Parathyroid adenoma (tissue), 2 donors: ENCODE data around the gene MED8.
A peak's percentile ranks its signal among the peaks of the same experiment; 100 is the strongest.

Experiments used
- H2AFZ ChIP-seq: fragments of 300-600 bp; sonication (generic); one replicate; pipeline ENCODE4 v1.7.0; 2017; ENCODE audit warnings: antibody characterized with exemption, mild to moderate bottlenecking
- H3K27ac ChIP-seq: fragments of 300-600 bp; sonication (generic); one replicate; pipeline ENCODE4 v1.7.0; 2017
- H3K27me3 ChIP-seq: fragments of 300-600 bp; sonication (generic); one replicate; pipeline ENCODE4 v1.7.0; 2017; ENCODE audit warnings: low read length; ENCODE audit not compliant: control insufficient read depth, insufficient read depth
- H3K36me3 ChIP-seq: fragments of 300-600 bp; sonication (generic); one replicate; pipeline ENCODE4 v1.7.0; 2017; ENCODE audit warnings: low read length; ENCODE audit not compliant: control insufficient read depth, insufficient read depth
- H3K4me1 ChIP-seq: fragments of 300-600 bp; sonication (generic); one replicate; pipeline ENCODE4 v1.7.0; 2017; ENCODE audit warnings: control low read depth
- H3K4me2 ChIP-seq: fragments of 300-600 bp; sonication (generic); one replicate; pipeline ENCODE4 v1.7.0; 2017; ENCODE audit warnings: low read length
- H3K4me3 ChIP-seq: fragments of 300-600 bp; sonication (generic); one replicate; pipeline ENCODE4 v1.7.0; 2017; ENCODE audit warnings: low read depth, low read length
- H3K79me2 ChIP-seq: fragments of 300-600 bp; sonication (generic); one replicate; pipeline ENCODE4 v1.7.0; 2017; ENCODE audit warnings: control low read depth
- H3K9ac ChIP-seq: fragments of 300-600 bp; sonication (generic); one replicate; pipeline ENCODE4 v1.7.0; 2017; ENCODE audit warnings: mild to moderate bottlenecking
- H3K9me3 ChIP-seq: fragments of 300-600 bp; sonication (generic); one replicate; pipeline ENCODE4 v1.7.0; 2017; ENCODE audit warnings: low read length; ENCODE audit not compliant: control insufficient read depth
- TF ChIP-seq, protein P1 (sequence below): fragments of 300-600 bp; sonication (generic); IDR thresholded peaks from one replicate; pipeline ENCODE4 v1.7.0; 2017; ENCODE audit warnings: antibody characterized with exemption, mild to moderate bottlenecking
- donor health status: primary hyperparathyroidism.

MED8 gene

GRCh38 chr1:43437031-43437973, 47.7 kb upstream of the MED8 start:
- Histone ChIP-seq H3K4me1 (peaks cover 2% of the 10 kb centered on the region), H3K27ac (no peak overlapping the region), H3K79me2 (no peaks in the 10 kb centered on the region), H3K4me3 (no peak overlapping the region), H3K9ac (no peak overlapping the region), H3K36me3 (no peaks in the 10 kb centered on the region), H3K27me3 (no peaks in the 10 kb centered on the region), H2AFZ (no peak overlapping the region), H3K9me3 (no peaks in the 10 kb centered on the region), H3K4me2 (no peak overlapping the region)
- TF ChIP-seq, protein P1, sequence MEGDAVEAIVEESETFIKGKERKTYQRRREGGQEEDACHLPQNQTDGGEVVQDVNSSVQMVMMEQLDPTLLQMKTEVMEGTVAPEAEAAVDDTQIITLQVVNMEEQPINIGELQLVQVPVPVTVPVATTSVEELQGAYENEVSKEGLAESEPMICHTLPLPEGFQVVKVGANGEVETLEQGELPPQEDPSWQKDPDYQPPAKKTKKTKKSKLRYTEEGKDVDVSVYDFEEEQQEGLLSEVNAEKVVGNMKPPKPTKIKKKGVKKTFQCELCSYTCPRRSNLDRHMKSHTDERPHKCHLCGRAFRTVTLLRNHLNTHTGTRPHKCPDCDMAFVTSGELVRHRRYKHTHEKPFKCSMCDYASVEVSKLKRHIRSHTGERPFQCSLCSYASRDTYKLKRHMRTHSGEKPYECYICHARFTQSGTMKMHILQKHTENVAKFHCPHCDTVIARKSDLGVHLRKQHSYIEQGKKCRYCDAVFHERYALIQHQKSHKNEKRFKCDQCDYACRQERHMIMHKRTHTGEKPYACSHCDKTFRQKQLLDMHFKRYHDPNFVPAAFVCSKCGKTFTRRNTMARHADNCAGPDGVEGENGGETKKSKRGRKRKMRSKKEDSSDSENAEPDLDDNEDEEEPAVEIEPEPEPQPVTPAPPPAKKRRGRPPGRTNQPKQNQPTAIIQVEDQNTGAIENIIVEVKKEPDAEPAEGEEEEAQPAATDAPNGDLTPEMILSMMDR: no peak

GRCh38 chr1:43436371-43436770, 46.8 kb upstream of the MED8 start:
- Histone ChIP-seq H3K9ac (no peak overlapping the region), H3K4me1 (peaks cover 2% of the 10 kb centered on the region), H3K4me2 (peak overlapping the region; percentile 15), H3K4me3 (no peak overlapping the region), H3K27ac (no peak overlapping the region), H3K27me3 (no peaks in the 10 kb centered on the region), H2AFZ (no peak overlapping the region), H3K36me3 (no peaks in the 10 kb centered on the region), H3K9me3 (no peaks in the 10 kb centered on the region), H3K79me2 (no peaks in the 10 kb centered on the region)
- TF ChIP-seq, protein P1: no peak

- H3K27me3 ChIP-seq: no peaks in the 10 kb centered on the region
- H3K9me3 ChIP-seq: no peaks in the 10 kb centered on the region
- peak overlapping the region; percentile 15 for H3K4me2 ChIP-seq
- TF ChIP-seq, protein P1: no peak
- no peaks in the 10 kb centered on the region for H3K36me3 ChIP-seq
- no peak overlapping the region for H3K9ac ChIP-seq
- no peak overlapping the region for H2AFZ ChIP-seq
- no peak overlapping the region for H3K4me3 ChIP-seq
- no peaks in the 10 kb centered on the region for H3K79me2 ChIP-seq
- peaks cover 2% of the 10 kb centered on the region for H3K4me1 ChIP-seq
- no peak overlapping the region for H3K27ac ChIP-seq
Measured at GRCh38 chr1:43435146-43436145, 45.8 kb upstream of the MED8 start.

DNA sequence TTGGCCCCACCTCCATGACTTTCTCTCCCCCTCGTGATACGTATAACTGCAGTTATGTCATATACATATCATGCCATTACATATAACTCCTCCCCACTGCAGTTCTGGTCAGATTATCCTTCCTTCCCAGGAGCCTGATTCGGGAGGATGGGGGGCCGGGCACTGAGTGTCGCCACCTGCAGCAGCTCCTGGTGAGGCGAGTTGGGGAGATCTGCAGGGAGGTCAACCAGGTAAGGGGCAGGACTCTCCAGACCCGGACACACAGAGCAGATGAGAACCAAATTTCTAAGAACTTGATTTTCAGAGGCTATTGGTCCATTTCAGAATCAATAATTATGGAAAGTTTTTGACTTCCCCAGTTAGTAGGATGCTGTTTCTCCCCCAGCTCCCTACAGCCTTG, 44.7 kb upstream of the MED8 start:
- H3K9ac ChIP-seq: no peak overlapping the region
- no peak overlapping the region for H2AFZ ChIP-seq
- peaks cover 2% of the 10 kb centered on the region for H3K4me1 ChIP-seq
- H3K27me3 ChIP-seq: no peaks in the 10 kb centered on the region
- H3K36me3 ChIP-seq: no peaks in the 10 kb centered on the region
- no peak overlapping the region for H3K4me2 ChIP-seq
- H3K79me2 ChIP-seq: no peaks in the 10 kb centered on the region
- no peak overlapping the region for H3K4me3 ChIP-seq
- no peak overlapping the region for H3K27ac ChIP-seq
- H3K9me3 ChIP-seq: no peaks in the 10 kb centered on the region
- TF ChIP-seq, protein P1: no peak
